HG03097 (cell line): ENCODE measurements around the gene TMPRSS12.
"Not testable (repeated sequence)": the region's sequence is repeated elsewhere in the genome, so short reads cannot be mapped to it uniquely, and the experiment has no call there.

ENCODE experiments used
- ATAC-seq: cut with Tn5 transposase; IDR thresholded peaks from one replicate; pipeline ENCODE4 v1.9.1; 2021; ENCODE audit not compliant: unreplicated experiment, low FRiP score

The TMPRSS12 gene

GRCh38 chr12:50855218-50855617 is 12.5 kb downstream of the TMPRSS12 start:
- ATAC-seq: not testable (repeated sequence)

DNA sequence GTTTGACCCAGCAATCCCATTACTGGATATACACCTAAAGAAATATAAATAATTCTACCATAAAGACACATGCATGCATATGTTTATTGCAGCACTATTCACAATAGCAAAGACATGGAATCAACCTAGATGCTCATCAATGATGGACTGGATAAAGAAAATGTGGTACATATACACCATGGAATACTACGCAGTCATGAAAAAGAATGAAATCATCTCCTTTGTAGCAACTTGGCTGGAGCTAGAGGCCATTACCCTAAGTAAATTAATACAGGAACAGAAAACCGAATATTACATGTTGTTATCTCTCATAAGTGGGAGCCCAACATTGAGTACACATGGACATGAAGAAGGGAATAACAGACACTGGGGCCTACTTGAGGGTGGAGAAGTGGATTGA is 13.0 kb downstream of the TMPRSS12 start:
- ATAC-seq: not testable (repeated sequence)

GRCh38 chr12:50859621-50860310 is 17.0 kb downstream of the TMPRSS12 start:
- ATAC-seq: no peak

DNA sequence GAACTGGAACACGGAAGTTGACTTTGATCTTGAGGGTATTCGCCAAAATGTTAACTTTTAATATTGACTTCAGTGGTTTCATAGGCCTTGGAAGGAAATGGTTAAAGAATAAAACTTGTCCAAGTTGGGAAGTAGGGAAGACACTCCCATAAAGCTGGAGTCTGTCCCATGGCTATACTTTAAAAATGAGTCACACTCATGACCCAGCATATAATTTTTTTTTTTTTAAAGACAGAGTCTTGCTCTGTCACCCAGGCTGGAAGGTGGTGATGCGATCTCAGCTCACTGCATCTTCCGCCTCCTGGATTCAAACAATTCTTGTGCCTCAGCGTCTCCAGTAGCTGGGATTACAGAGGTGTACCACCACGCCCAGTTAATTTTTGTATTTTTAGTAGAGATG is 19.6 kb downstream of the TMPRSS12 start:
- no peak for ATAC-seq

GRCh38 chr12:50865266-50865665 is 22.5 kb downstream of the TMPRSS12 start:
- no peak for ATAC-seq

- not testable (repeated sequence) for ATAC-seq
Observed at GRCh38 chr12:50868881-50869280, 26.2 kb downstream of the TMPRSS12 start.

- ATAC-seq: no peak
Observed at GRCh38 chr12:50882563-50882962, 39.8 kb downstream of the TMPRSS12 start.

GRCh38 chr12:50887191-50887590 is 44.5 kb downstream of the TMPRSS12 start:
- ATAC-seq: no peak

- no peak for ATAC-seq
Observed at GRCh38 chr12:50888666-50889065, 45.9 kb downstream of the TMPRSS12 start.

- ATAC-seq: no peak
Observed at GRCh38 chr12:50894241-50894640, 51.5 kb downstream of the TMPRSS12 start.

DNA sequence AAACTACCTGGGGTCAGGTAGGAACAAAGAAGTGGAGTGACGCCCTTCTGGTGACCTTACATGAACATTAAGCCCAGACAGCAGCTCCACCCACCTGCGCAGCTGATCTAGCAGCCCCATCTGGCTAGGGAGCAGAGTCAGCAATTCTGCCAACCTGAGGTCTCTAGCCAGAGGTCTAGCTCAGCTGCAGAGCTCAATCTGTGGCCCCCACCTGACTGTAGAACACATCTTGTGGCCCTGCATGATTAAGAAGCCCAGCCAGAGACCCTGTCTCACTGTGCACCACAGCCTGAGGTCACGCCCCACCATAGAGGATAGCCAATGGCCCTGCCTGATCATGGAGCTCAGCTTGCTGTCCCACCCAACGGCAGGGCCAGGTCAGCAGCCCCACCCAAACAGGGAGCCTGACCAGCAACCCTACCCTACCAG is 59.0 kb downstream of the TMPRSS12 start:
- ATAC-seq: no peak

GRCh38 chr12:50908479-50908878 is 65.8 kb downstream of the TMPRSS12 start:
- not testable (repeated sequence) for ATAC-seq

DNA sequence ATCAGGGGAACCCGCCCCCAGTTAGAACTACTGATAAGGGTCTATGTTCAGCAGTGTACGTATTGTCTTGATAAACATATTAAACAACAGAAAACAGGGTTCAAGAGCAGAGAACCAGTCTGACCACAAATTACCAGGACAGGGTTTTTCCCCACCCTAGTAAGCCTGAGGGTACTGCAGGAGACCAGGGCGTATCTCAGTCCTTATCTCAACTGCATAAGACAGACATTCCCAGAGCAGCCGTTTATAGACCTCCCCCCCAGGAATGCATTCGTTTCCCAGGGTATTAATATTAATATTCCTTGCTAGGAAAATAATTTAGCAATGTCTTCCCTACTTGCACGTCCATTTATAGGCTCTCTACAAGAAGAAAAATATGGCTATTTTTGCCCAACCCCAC is 69.6 kb downstream of the TMPRSS12 start:
- not testable (repeated sequence) for ATAC-seq

DNA sequence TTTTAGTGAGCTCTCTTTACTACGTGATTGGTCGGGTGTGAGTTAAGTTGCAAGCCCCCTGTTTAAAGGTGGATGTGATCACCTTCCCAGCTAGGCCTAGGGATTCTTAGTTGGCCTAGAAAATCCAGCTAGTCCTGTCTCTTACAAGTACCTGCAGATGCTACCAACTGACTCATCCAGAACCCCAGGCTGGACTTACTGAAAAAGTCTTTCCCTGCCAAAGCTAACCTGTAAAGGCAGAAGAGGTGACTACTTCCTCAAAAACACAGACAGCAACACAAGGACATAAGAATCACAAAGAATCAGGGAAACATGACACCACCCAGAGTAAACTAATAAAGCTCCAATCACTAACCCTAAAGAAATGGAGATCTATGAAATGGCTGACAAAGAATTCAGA is 70.5 kb downstream of the TMPRSS12 start:
- ATAC-seq: no peak

DNA sequence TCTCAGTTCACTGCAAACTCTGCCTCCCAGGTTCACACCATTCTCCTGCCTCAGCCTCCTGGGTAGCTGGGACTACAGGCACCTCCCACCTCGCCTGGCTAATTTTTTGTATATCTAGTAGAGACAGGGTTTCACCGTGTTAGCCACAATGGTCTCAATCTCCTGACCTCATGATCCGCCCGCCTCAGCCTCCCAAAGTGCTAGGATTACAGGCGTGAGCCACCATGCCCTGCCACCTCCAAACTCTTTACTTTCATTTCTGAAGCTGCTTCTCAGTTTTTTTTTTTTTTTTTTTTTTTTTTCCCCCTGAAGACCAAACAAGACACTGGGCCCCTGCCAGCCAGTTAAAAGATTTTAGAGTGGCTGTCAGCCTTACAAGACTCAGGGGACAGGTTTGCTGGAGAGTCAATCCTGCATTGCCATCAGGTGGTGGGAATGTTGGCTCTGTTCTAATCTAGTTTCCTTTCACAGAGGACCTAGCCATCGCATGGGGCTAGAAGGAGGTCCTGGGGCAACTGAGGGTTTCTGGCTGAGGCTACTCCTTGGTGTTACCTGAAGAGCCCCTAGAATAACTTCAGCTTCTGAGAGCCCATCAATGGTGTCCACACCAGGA is 72.3 kb downstream of the TMPRSS12 start:
- no peak for ATAC-seq

DNA sequence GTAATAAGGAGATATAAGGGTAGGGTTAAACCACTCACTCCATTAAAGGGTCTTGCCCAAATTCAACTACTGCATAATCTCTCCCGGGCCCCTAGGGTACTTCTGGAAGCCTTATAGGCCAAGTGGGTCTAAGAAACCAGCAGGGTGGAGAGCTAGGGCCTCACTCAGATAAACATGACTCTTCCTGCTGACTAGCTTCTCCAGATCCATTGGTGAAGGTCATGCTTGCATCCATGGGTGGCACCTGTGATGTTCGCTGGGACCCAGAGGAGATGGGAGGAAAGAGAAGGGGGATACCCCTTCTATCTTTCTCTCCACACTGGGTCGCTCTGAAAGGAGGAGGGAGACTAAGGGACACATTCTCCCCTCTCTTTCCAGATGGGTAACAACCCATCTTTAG is 73.6 kb downstream of the TMPRSS12 start:
- ATAC-seq: no peak

DNA sequence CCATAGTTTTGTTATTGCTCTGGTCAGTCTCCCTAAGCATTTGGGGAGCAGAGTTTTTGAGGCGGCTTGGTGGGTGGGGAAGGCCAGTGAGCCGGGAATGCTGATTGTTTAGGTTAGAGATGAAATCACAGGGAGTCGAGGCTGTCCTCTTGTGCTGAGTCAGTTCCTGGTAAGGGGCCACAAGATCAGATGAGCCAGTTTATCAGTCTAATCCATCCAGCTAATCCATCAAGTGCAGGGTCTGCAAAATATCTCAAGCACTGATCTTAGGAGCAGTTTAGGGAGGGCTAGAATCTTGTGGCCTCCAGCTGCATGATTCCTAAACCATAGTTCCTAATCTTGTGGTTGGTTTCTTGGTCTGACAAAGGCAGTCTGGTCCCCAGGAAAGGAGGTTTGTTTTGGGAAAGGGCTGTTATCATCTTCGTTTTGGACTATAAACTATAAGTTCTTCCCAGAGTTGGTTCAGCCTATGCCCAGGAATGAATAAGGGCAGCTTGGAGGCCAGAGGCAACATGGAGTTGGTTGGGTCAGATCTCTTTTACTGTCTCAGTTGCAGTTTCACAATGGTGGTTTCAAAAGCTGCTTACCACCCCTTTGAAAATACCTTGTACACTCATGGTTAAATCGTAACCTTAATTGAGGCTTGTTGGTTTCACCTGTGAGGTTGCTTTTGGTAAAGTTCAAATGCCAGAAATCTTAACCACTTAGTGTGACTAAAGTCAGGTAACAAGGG is 76.0 kb downstream of the TMPRSS12 start:
- peak; percentile 54 for ATAC-seq

- no peak for ATAC-seq
Observed at GRCh38 chr12:50922820-50923219, 80.1 kb downstream of the TMPRSS12 start.

DNA sequence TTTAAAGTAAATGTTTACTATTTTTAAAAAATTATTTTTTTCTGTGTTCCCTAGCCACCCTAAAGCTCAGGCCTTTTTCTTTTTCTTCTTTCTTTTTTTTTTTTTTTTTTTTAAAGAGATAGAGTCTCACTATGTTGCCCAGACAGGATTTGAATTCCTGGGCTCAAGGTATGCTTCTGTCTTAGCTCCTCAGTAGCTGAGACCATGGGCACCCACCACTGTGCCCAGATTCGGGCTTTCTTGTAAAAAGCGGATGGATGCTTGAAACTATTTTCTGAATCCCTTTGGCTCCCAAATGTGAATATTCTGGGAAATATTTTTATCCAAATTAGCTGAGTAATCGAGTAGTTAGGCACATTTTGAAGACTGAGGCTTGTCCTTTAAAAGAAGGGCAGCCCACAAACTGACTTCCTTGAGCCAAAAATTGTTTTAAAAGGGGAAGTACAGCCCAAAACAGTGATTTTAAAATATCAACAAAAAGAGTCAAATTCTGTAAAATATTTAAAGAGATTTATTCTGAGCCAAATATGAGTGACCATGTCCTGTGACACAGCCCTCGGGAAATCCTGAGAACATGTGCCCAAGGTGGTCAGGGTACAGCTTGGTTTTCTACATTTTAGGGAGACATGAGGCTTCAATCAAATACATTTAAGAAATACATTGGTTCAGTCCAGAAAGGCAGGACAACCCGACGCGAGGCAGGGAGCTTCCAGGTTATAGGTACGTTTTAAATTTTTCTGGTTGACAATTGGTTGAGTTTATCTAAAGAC is 80.8 kb downstream of the TMPRSS12 start:
- no peak for ATAC-seq

DNA sequence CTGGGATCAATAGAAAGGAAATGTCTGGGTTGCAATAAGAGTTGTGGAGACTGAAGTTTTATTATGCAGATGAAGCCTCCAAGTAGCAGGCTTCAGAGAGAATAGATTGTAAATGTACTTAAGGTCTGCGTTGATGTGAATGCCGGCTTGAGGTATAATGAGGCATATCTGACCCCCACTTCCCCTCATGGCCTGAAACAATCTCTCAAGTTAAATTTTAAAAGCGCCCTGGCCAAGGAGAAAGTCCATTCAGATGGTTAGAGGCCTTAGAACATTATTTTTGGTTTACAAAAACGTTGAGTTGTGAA is 81.4 kb downstream of the TMPRSS12 start:
- peak; percentile 76 for ATAC-seq
